Activated naive CD4-positive, alpha-beta T cell treated with anti-CD3 and anti-CD28 coated beads, Interleukin-2, amount 50 U/mL, for 16 hours (primary cell): ENCODE results near the gene ZNF622.
"Not testable (repeated sequence)": the region's sequence is repeated elsewhere in the genome, so short reads cannot be mapped to it uniquely, and the experiment has no call there.

Experiments
- DNase-seq: peaks from one replicate; pipeline ENCODE4 v3.0.0-alpha.2; 2020

ZNF622 gene

DNA sequence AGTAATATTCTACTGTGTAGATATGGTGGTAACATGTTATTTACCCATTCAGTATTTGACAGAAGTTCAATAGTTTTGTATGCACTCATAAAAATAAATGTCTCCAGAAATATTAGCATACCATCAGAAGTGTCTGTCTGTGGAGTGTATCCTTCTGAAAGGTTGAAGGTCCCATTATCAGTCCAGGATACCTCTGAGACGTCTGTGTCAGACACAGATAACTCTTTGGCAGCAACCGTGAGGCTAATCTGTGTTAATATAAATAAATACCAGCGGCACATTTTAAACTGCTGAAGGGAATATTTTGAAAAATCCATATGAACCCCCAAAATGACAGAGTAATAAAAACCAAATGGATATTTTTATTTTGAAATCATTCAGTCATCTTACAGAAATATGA lies 11.9 kb upstream of the ZNF622 start:
- no peak for DNase-seq

GRCh38 chr5:16476417-16476816 lies 10.8 kb upstream of the ZNF622 start:
- not testable (repeated sequence) for DNase-seq

DNA sequence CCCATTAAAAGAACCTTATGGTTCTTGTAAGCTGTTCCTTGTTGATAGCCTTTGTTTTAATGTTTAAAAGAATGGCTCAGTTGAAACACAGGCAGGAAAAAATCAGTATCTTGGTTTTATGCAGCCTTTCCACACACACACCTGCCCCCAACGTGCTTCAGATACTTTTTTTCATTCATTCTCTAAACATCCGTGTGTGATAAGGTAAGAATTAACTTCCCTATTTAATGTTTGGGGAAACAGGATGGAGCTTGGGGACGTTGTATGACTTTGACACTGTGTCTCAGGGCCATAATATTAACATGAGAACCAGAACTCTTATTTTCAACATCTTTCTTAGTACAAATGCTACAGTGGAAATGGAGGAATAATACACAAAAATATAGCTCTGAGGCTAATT lies 5.8 kb upstream of the ZNF622 start:
- DNase-seq, result no peak

DNA sequence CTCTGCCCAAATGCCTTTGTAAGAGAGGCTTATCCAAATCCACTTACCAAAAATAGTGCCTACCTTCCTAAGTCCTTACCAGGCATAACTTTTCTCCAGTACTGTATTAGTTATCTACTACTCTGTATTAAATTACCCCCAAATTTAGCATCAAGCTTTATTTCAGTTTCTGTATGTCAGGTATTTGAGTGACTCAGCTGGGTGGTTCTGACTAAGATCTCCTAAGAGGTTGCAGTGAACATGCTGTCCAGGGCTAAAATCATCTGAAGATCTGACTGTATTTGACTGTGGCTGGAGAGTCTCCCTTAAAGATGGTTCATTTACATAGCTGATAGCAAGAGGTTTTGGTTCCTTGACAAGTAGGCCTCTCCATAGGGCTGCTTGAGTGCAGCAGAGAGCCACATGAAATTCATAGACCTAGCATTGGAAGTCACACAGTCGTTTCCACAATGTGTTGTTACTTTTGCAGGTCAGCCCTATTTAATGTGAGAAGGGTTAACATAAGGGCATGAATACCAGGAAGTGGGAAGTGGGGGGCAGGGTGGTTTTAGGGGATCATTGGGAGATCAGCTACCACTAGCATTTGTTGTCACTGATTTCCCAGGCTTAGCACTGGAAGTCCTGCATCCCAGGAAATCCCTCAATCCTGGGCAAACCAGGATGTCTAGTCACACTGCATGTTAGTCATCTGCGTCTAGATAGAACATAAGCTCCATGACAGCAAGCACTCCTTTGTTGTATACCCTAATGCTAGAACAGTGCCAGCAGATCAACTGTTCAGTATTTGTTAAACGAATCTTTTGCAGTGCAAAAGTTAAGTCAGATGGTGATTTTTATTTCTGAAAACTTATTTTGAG lies 2.0 kb upstream of the ZNF622 start:
- DNase-seq, result no peak

DNA sequence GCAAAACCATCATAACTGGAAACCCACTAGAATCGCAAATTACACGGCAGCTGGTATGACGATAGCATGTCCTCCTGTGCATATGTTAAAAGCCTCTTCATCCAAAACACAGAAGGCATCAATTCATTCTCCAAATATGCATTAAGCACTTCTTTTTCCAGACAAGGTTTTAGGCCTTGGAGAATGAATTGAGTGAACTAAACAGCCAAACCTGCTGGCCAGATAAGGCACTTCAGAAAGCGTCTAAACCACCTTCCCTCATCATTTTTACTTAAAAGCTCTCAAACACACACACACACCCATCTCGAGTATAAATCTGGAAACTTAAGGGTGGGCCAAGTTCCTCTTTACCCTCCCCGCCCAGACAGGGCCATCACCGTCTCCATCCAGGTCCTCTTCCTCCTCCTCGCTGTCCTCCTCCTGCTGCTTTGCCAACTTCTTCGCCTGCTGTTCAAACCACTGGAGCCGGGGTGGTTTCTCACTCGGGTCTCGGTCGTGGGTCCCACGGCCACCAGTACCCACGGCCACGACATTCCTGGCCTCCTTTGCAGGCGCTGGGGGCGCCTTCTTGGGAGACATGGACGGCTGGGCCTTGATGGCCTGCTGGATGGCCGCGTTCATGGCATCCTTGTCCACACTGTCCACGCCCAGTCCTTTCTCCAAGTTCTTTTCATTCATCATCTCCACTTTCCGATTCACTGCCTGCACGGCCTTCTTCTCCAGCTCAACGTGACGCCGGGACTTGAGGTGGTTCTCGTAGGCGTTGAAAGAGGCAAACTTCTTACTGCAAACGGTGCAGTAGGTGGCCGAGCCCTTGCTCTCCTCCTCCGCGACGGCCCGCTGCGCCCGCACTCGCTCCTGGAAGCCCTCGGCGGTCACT lies 696 bp downstream of the ZNF622 start:
- no peak for DNase-seq

- no peak for DNase-seq
These were observed 1.4 kb downstream of the ZNF622 start for GRCh38 chr5:16464231-16464630.

DNA sequence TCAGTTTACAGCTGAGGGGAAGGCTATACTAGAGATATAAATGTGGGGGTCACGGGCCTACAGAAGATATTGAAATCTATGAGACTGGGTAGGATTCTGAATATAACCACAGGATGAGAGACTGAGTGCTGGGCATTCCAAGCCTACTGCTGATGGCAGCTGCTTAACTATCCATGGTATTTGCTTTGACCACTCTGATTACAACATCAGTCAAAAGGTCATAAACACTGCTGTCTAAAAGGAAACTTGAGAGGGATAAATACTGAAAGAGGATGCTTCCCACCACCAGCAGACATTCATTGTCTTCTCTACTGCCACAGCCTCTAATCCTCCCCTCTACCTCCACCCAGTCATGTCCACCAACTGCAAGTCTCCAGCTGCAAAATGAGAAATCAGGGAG lies 3.8 kb downstream of the ZNF622 start:
- DNase-seq, result no peak

- no peak for DNase-seq
These were observed 4.6 kb downstream of the ZNF622 start for GRCh38 chr5:16461026-16461425.

DNA sequence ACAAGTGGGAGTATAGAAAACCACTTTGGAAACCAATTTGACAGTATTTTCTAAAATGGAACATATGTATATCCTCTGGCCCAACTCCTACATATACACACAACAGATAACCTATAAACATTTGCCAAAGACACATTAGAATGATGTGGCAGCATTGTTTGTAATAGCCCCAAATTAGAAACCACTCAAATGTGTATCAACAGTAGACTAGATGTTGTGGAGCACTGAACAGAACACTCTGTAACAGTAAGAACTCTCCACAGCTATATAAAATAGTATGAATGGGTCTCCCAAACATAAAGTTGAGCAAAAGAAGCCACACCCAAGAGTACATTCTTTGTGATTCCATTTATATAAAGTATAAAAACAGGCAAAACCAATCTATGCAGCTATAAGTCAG lies 6.1 kb downstream of the ZNF622 start:
- no peak for DNase-seq

GRCh38 chr5:16457853-16458252 lies 7.7 kb downstream of the ZNF622 start:
- no peak for DNase-seq

DNA sequence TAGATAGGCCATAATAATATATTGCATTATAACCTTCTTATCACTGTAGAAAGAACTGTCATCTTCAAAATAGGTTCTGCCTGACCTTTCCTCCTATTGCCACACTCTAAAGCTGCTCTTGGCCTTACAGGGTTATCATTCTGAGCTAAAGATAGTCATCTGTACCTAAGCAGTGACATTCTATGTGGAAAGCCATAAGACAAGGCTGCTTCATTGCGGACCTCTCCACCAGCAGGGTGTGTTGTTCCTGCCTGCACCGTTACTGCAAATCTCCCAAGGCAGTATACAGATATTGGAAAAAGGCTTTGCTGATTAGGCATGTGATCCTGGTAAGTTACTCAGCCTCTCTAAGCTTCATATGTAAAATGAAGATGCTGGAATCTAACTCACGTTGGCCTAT lies 8.1 kb downstream of the ZNF622 start:
- DNase-seq, result no peak

- peak; percentile 21 for DNase-seq
These were observed 9.3 kb downstream of the ZNF622 start for GRCh38 chr5:16456103-16456832.

DNA sequence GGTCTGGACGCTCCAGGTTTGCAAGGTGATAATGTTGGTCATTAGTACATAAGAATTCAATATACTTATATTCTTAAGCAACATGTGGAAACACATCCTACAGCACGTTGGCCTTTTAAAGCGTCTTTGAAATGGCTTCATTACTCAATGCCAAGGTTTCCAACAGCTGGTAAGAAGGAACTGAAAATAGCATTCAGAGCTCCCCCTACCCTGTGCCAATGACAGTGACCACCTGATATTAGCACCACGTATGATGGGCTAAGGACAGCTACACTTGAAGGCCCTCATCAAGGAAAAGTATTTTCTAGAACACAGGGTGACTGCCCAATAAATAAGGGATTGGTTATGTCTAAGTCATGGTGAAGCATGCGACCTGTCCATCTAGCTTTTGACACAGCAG lies 9.9 kb downstream of the ZNF622 start:
- no peak for DNase-seq

- DNase-seq, result no peak
These were observed 10.9 kb downstream of the ZNF622 start for GRCh38 chr5:16454686-16455085.

GRCh38 chr5:16453609-16454008 lies 12.0 kb downstream of the ZNF622 start:
- DNase-seq, result no peak

GRCh38 chr5:16450163-16450562 lies 15.4 kb downstream of the ZNF622 start:
- DNase-seq, result no peak

GRCh38 chr5:16446993-16447392 lies 18.6 kb downstream of the ZNF622 start:
- DNase-seq, result no peak

GRCh38 chr5:16437977-16438376 lies 27.6 kb downstream of the ZNF622 start:
- DNase-seq, result no peak

DNA sequence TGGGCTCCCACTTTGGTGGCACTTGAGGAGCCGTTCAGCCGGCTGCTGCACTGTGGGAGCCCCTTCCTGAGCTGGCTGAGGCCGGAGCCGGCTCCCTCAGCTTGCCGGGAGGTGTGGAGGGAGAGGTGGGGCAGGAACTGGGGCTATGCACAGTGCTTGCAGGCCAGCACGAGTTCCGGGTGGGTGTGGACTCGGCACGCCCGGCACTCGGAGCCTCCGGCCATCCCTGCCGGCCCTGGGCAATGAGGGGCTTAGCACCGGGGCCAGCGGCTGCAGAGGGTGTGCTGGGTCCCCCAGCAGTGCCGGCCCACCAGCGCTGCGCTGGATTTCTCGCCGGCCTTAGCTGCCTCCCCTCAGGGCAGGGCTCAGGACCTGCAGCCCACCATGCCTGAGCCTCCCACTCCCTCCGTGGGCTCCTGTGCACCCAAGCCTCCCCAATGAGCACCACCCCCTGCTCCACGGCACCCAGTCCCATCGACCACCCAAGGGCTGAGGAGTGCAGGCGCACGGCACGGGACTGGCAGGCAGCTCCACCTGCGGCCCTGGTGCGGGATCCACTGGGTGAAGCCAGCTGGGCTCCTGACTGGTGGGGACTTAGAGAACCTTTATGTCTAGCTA lies 29.4 kb downstream of the ZNF622 start:
- not testable (repeated sequence) for DNase-seq

- no peak for DNase-seq
These were observed 34.1 kb downstream of the ZNF622 start for GRCh38 chr5:16431490-16431889.

- DNase-seq, result no peak
These were observed 35.1 kb downstream of the ZNF622 start for GRCh38 chr5:16430349-16431089.

- no peak for DNase-seq
These were observed 37.2 kb downstream of the ZNF622 start for GRCh38 chr5:16428359-16428758.
